Measurements from ENCODE around the gene PINLYP. TPM values are rescaled to one million over a fixed set of nuclear protein-coding genes. Genes with fewer than 3 reads are reported as not detected.
"Not testable (repeated sequence)": the region's sequence is repeated elsewhere in the genome, so short reads cannot be mapped to it uniquely, and the experiment has no call there.

The PINLYP gene
- total and polyA plus RNA-seq, 2 donors = 12.3 to 16.0 TPM

DNA sequence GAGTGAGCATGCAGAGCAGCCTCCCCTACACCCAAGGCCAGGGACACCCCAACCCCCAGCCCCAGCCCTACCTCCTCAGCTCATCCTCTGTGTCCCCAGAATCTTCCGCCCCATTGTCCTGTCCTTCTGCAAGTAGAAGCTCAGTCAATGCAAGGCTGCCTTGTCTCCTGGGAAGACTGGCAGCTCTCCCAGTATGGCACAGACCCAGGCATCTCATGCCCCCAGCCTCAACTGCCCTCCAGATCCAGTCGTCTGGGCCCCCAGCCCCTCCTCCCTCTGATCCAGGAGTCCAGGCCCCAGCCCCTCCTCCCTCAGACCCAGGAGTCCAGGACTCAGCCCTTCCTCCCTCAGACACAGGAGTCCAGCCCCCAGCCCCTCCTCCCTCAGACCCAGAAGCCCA lies 29.6 kb upstream of the PINLYP start:
- Histone ChIP-seq H3K36me3 (ENCODE audit: control insufficient read depth in 2 of 2, insufficient read depth in 2 of 2, low read length in 1 of 2) (peaks cover 57 to 78% of the 10 kb centered on the region in 2 donors), H3K27ac (ENCODE audit: low read depth in 1 of 2, low read length in 1 of 2) (no peak overlapping the region), H3K9me3 (ENCODE audit: control insufficient read depth in 2 of 2, insufficient read depth in 1 of 2, low read length in 1 of 2) (no peaks in the 10 kb centered on the region), H3K27me3 (ENCODE audit: control insufficient read depth in 2 of 2, insufficient read depth in 1 of 2, low read length in 1 of 2) (no peaks in the 10 kb centered on the region), H3K4me3 (ENCODE audit: low read length in 2 of 2) (no peak overlapping the region), H3K4me1 (ENCODE audit: control insufficient read depth in 2 of 2, insufficient read depth in 2 of 2, low read length in 2 of 2) (peaks cover 0 to 11% of the 10 kb centered on the region in 2 donors)
- WGBS = 96% methylated on average over 2 of the region's 2 CpGs
- no peak for DNase-seq (ENCODE audit: low read depth in 6 of 9, low spot score in 9 of 9)

GRCh38 chr19:43546581-43546980 lies 29.0 kb upstream of the PINLYP start:
- Histone ChIP-seq H3K4me3 (ENCODE audit: low read length in 2 of 2) (no peak overlapping the region), H3K9me3 (ENCODE audit: control insufficient read depth in 2 of 2, insufficient read depth in 1 of 2, low read length in 1 of 2) (no peaks in the 10 kb centered on the region), H3K4me1 (ENCODE audit: control insufficient read depth in 2 of 2, insufficient read depth in 2 of 2, low read length in 2 of 2) (peaks cover 0 to 11% of the 10 kb centered on the region in 2 donors), H3K36me3 (ENCODE audit: control insufficient read depth in 2 of 2, insufficient read depth in 2 of 2, low read length in 1 of 2) (peaks cover 59 to 80% of the 10 kb centered on the region in 2 donors), H3K27me3 (ENCODE audit: control insufficient read depth in 2 of 2, insufficient read depth in 1 of 2, low read length in 1 of 2) (no peaks in the 10 kb centered on the region), H3K27ac (ENCODE audit: low read depth in 1 of 2, low read length in 1 of 2) (no peak overlapping the region)
- 99% methylated on average over 3 of the region's 3 CpGs for WGBS
- no peak for DNase-seq (ENCODE audit: low read depth in 6 of 9, low spot score in 9 of 9)

- 96% methylated on average over 20 of the region's 24 CpGs for WGBS
- not testable (repeated sequence) for H3K27ac ChIP-seq (ENCODE audit: low read depth in 1 of 2, low read length in 1 of 2); H3K27me3 ChIP-seq (ENCODE audit: control insufficient read depth in 2 of 2, insufficient read depth in 1 of 2, low read length in 1 of 2); H3K9me3 ChIP-seq (ENCODE audit: control insufficient read depth in 2 of 2, insufficient read depth in 1 of 2, low read length in 1 of 2); H3K4me3 ChIP-seq (ENCODE audit: low read length in 2 of 2); DNase-seq (ENCODE audit: low read depth in 6 of 9, low spot score in 9 of 9)
- Histone ChIP-seq H3K36me3 (ENCODE audit: control insufficient read depth in 2 of 2, insufficient read depth in 2 of 2, low read length in 1 of 2) (peaks cover 58 to 79% of the 10 kb centered on the region in 2 donors), H3K4me1 (ENCODE audit: control insufficient read depth in 2 of 2, insufficient read depth in 2 of 2, low read length in 2 of 2) (peaks cover 0 to 11% of the 10 kb centered on the region in 2 donors)
Observed at GRCh38 chr19:43547926-43548325, 27.7 kb upstream of the PINLYP start.

- no peaks in the 10 kb centered on the region for H3K27me3 ChIP-seq (ENCODE audit: control insufficient read depth in 2 of 2, insufficient read depth in 1 of 2, low read length in 1 of 2)
- peaks cover 58 to 79% of the 10 kb centered on the region in 2 donors for H3K36me3 ChIP-seq (ENCODE audit: control insufficient read depth in 2 of 2, insufficient read depth in 2 of 2, low read length in 1 of 2)
- H3K4me1 ChIP-seq (ENCODE audit: control insufficient read depth in 2 of 2, insufficient read depth in 2 of 2, low read length in 2 of 2) = peaks cover 0 to 11% of the 10 kb centered on the region in 2 donors
- H3K4me3 ChIP-seq (ENCODE audit: low read length in 2 of 2) = no peak overlapping the region
- DNase-seq (ENCODE audit: low read depth in 6 of 9, low spot score in 9 of 9) = no peak
- WGBS = 98% methylated on average over 2 of the region's 2 CpGs
- no peaks in the 10 kb centered on the region for H3K9me3 ChIP-seq (ENCODE audit: control insufficient read depth in 2 of 2, insufficient read depth in 1 of 2, low read length in 1 of 2)
- no peak overlapping the region for H3K27ac ChIP-seq (ENCODE audit: low read depth in 1 of 2, low read length in 1 of 2)
Observed at GRCh38 chr19:43548706-43549105, 26.9 kb upstream of the PINLYP start.

DNA sequence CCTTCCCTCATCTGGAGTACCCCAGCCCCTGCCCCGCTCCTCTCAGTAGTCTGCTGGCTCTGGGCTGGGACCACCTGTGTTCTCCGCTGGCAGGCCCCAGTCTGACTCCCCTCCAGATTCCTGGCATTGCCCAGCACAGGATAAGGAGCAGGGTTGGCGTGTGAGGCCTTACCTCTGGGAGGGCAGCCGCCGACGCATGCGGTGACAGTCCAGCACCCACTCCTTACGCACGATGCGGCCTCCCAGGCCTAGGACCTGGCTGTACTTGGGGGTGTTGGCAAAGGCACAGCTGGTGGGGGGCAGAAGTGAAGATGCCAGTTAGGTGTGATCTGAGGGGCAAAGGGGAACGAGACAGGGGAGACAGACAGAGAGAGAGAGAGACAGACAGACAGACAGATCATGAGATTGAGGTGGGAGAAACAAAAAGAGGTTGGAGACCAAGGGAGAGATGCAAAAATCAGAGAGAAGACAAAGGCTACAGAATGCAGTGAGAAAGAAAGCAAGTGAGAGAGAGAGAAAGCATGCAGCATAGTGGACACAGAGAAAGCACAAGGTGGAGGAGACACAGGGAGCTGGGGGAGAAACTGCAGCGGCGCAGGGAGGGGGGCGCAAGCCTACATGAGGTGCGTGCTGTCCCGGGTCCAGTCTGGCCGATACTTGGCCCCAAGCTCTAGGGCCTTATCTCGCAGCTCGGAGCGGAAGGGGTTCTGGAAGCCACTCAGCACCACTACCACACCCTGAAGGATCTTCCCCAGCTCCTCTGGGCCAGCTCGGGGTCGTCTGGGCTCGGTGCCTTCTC lies 24.0 kb upstream of the PINLYP start:
- H3K4me1 ChIP-seq (ENCODE audit: control insufficient read depth in 2 of 2, insufficient read depth in 2 of 2, low read length in 2 of 2) = peaks cover 0 to 2% of the 10 kb centered on the region in 2 donors
- H3K27me3 ChIP-seq (ENCODE audit: control insufficient read depth in 2 of 2, insufficient read depth in 1 of 2, low read length in 1 of 2) = no peaks in the 10 kb centered on the region
- H3K36me3 ChIP-seq (ENCODE audit: control insufficient read depth in 2 of 2, insufficient read depth in 2 of 2, low read length in 1 of 2) = peaks cover 56 to 70% of the 10 kb centered on the region in 2 donors
- DNase-seq (ENCODE audit: low read depth in 6 of 9, low spot score in 9 of 9) = no peak
- H3K27ac ChIP-seq (ENCODE audit: low read depth in 1 of 2, low read length in 1 of 2) = no peak overlapping the region
- peaks cover 0 to 8% of the 10 kb centered on the region in 2 donors for H3K9me3 ChIP-seq (ENCODE audit: control insufficient read depth in 2 of 2, insufficient read depth in 1 of 2, low read length in 1 of 2)
- WGBS = 97% methylated on average over 23 of the region's 23 CpGs
- no peak overlapping the region for H3K4me3 ChIP-seq (ENCODE audit: low read length in 2 of 2)

GRCh38 chr19:43552198-43552450 lies 23.5 kb upstream of the PINLYP start:
- Histone ChIP-seq H3K4me1 (ENCODE audit: control insufficient read depth in 2 of 2, insufficient read depth in 2 of 2, low read length in 2 of 2) (peaks cover 0 to 2% of the 10 kb centered on the region in 2 donors), H3K9me3 (ENCODE audit: control insufficient read depth in 2 of 2, insufficient read depth in 1 of 2, low read length in 1 of 2) (peaks cover 0 to 8% of the 10 kb centered on the region in 2 donors), H3K27ac (ENCODE audit: low read depth in 1 of 2, low read length in 1 of 2) (no peak overlapping the region), H3K27me3 (ENCODE audit: control insufficient read depth in 2 of 2, insufficient read depth in 1 of 2, low read length in 1 of 2) (no peaks in the 10 kb centered on the region), H3K4me3 (ENCODE audit: low read length in 2 of 2) (no peak overlapping the region), H3K36me3 (ENCODE audit: control insufficient read depth in 2 of 2, insufficient read depth in 2 of 2, low read length in 1 of 2) (peaks cover 56 to 65% of the 10 kb centered on the region in 2 donors)
- WGBS = 100% methylated on average over 3 of the region's 3 CpGs
- no peak for DNase-seq (ENCODE audit: low read depth in 6 of 9, low spot score in 9 of 9)

DNA sequence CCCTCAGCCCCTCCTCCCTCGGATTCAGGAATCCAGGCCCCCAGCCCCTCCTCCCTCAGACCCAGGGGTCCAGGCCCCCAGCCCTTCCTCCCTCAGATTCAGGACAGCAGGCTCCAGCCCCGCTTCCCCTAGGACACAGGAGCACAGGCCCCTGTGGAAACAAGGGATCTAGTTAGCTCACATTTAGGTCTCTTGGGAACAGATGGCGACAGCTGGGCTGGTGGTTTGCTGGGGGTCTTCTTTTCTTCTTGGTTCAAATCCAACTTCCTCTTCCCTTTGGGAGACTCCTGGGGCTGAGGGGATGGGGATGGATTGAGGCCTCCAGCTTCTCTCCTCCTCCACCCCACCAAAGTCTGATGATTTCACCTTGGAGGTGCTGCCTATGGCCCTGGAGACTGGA lies 23.0 kb upstream of the PINLYP start:
- Histone ChIP-seq H3K36me3 (ENCODE audit: control insufficient read depth in 2 of 2, insufficient read depth in 2 of 2, low read length in 1 of 2) (peaks cover 60 to 64% of the 10 kb centered on the region in 2 donors), H3K4me3 (ENCODE audit: low read length in 2 of 2) (no peak overlapping the region), H3K9me3 (ENCODE audit: control insufficient read depth in 2 of 2, insufficient read depth in 1 of 2, low read length in 1 of 2) (peaks cover 0 to 8% of the 10 kb centered on the region in 2 donors), H3K27ac (ENCODE audit: low read depth in 1 of 2, low read length in 1 of 2) (no peak overlapping the region), H3K4me1 (ENCODE audit: control insufficient read depth in 2 of 2, insufficient read depth in 2 of 2, low read length in 2 of 2) (peaks cover 0 to 2% of the 10 kb centered on the region in 2 donors), H3K27me3 (ENCODE audit: control insufficient read depth in 2 of 2, insufficient read depth in 1 of 2, low read length in 1 of 2) (no peaks in the 10 kb centered on the region)
- no peak for DNase-seq (ENCODE audit: low read depth in 6 of 9, low spot score in 9 of 9)
- WGBS = 80% methylated on average over 3 of the region's 3 CpGs

DNA sequence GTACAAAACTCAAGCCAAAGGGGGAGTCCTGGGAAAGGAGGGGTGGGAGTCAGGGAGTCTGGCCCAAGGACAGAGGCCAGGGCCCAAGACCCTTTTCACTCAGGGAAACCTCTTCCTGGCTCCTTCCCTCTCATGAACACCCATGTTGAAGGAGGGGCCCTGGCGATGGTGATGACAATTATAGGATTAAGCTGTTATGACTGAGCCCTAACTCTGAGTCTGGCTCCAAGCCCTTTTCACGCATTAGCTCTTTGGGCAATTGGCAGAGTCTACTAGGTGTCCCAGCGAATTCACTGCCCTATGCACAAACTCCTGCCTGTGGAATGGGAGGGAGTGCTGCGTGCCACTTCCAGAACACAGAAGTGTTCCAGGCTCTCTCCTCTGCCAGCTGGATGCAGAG lies 21.9 kb upstream of the PINLYP start:
- peaks cover 64 to 66% of the 10 kb centered on the region in 2 donors for H3K36me3 ChIP-seq (ENCODE audit: control insufficient read depth in 2 of 2, insufficient read depth in 2 of 2, low read length in 1 of 2)
- H3K4me1 ChIP-seq (ENCODE audit: control insufficient read depth in 2 of 2, insufficient read depth in 2 of 2, low read length in 2 of 2) = peaks cover 0 to 2% of the 10 kb centered on the region in 2 donors
- WGBS = 89% methylated on average over 4 of the region's 4 CpGs
- no peak overlapping the region for H3K4me3 ChIP-seq (ENCODE audit: low read length in 2 of 2)
- DNase-seq (ENCODE audit: low read depth in 6 of 9, low spot score in 9 of 9) = no peak
- H3K27ac ChIP-seq (ENCODE audit: low read depth in 1 of 2, low read length in 1 of 2) = no peak overlapping the region
- H3K9me3 ChIP-seq (ENCODE audit: control insufficient read depth in 2 of 2, insufficient read depth in 1 of 2, low read length in 1 of 2) = peaks cover 0 to 8% of the 10 kb centered on the region in 2 donors
- H3K27me3 ChIP-seq (ENCODE audit: control insufficient read depth in 2 of 2, insufficient read depth in 1 of 2, low read length in 1 of 2) = no peaks in the 10 kb centered on the region

- no peaks in the 10 kb centered on the region for H3K27me3 ChIP-seq (ENCODE audit: control insufficient read depth in 2 of 2, insufficient read depth in 1 of 2, low read length in 1 of 2)
- H3K4me1 ChIP-seq (ENCODE audit: control insufficient read depth in 2 of 2, insufficient read depth in 2 of 2, low read length in 2 of 2) = peaks cover 0 to 2% of the 10 kb centered on the region in 2 donors
- H3K27ac ChIP-seq (ENCODE audit: low read depth in 1 of 2, low read length in 1 of 2) = no peak overlapping the region
- peaks cover 0 to 8% of the 10 kb centered on the region in 2 donors for H3K9me3 ChIP-seq (ENCODE audit: control insufficient read depth in 2 of 2, insufficient read depth in 1 of 2, low read length in 1 of 2)
- H3K4me3 ChIP-seq (ENCODE audit: low read length in 2 of 2) = no peak overlapping the region
- H3K36me3 ChIP-seq (ENCODE audit: control insufficient read depth in 2 of 2, insufficient read depth in 2 of 2, low read length in 1 of 2) = peaks cover 61 to 64% of the 10 kb centered on the region in 2 donors
- DNase-seq (ENCODE audit: low read depth in 6 of 9, low spot score in 9 of 9) = no peak
- WGBS = 98% methylated on average over 15 of the region's 15 CpGs
Observed at GRCh38 chr19:43554317-43554895, 21.2 kb upstream of the PINLYP start.

All from thymus (tissue), 11 donors.